HG03565 (cell line): ENCODE measurements around the gene MAPK8.

Experiments used
- ATAC-seq: cut with Tn5 transposase; IDR thresholded peaks from one replicate; pipeline ENCODE4 v1.9.1; 2021; ENCODE audit warnings: mild to moderate bottlenecking, moderate library complexity; ENCODE audit not compliant: unreplicated experiment

Gene MAPK8

GRCh38 chr10:48456808-48457761 is 150.6 kb downstream of the MAPK8 start:
- no peak for ATAC-seq

- ATAC-seq, result no peak
Observed at GRCh38 chr10:48457949-48458661, 151.6 kb downstream of the MAPK8 start.

- ATAC-seq, result no peak
Observed at GRCh38 chr10:48458662-48459048, 152.2 kb downstream of the MAPK8 start.

GRCh38 chr10:48459270-48460150 is 153.0 kb downstream of the MAPK8 start:
- ATAC-seq, result no peak

GRCh38 chr10:48460182-48460581 is 153.7 kb downstream of the MAPK8 start:
- ATAC-seq, result no peak

- no peak for ATAC-seq
Observed at GRCh38 chr10:48461623-48462481, 155.4 kb downstream of the MAPK8 start.

GRCh38 chr10:48462482-48463020 is 156.1 kb downstream of the MAPK8 start:
- no peak for ATAC-seq

GRCh38 chr10:48463318-48464003 is 157.0 kb downstream of the MAPK8 start:
- no peak for ATAC-seq

- ATAC-seq, result no peak
Observed at GRCh38 chr10:48464121-48464870, 157.8 kb downstream of the MAPK8 start.

GRCh38 chr10:48464871-48465736 is 158.6 kb downstream of the MAPK8 start:
- no peak for ATAC-seq

GRCh38 chr10:48465860-48466521 is 159.5 kb downstream of the MAPK8 start:
- ATAC-seq, result no peak

- no peak for ATAC-seq
Observed at GRCh38 chr10:48466611-48467240, 160.2 kb downstream of the MAPK8 start.

- no peak for ATAC-seq
Observed at GRCh38 chr10:48467669-48468068, 161.2 kb downstream of the MAPK8 start.

- no peak for ATAC-seq
Observed at GRCh38 chr10:48468130-48468790, 161.8 kb downstream of the MAPK8 start.

- no peak for ATAC-seq
Observed at GRCh38 chr10:48468866-48469511, 162.5 kb downstream of the MAPK8 start.
